PC-3 (cell line): ENCODE measurements around the gene TTC34. TPM values are rescaled to one million over a fixed set of nuclear protein-coding genes. Genes with fewer than 3 reads are reported as not detected.

Experiments
- ATAC-seq: fragments of 200-7000 bp; cut with Tn5 transposase; 2 replicates; pipeline ENCODE4 v1.9.1; 2020; ENCODE audit warnings: mild to moderate bottlenecking, moderate library complexity
- BruUV-seq: library from RNA; stranded (reverse); fragments of 400-500 nt; replicated peaks from 2 replicates; lab custom pipeline; 2021; lab: Mats Ljungman, UMichigan
- CTCF ChIA-PET: fragments of 300-600 bp; sonication (Branson Sonifier 250); formaldehyde crosslinking; loops from one replicate; lab custom pipeline; 2022; ENCODE audit warnings: antibody characterized with exemption; lab: Charles Lee
- POLR2A ChIA-PET: fragments of 300-600 bp; sonication (Branson Sonifier 250); formaldehyde crosslinking; loops from one replicate; lab custom pipeline; 2022; ENCODE audit warnings: antibody characterized with exemption; ENCODE audit not compliant: unreplicated experiment; lab: Charles Lee
- DNase-seq: peaks from one replicate; pipeline ENCODE4 v3.0.0-alpha.2; 2015
- H2AFZ ChIP-seq: fragments of 300-600 bp; sonication (generic); 2 replicates; pipeline ENCODE4 v1.6.0; 2016; ENCODE audit warnings: antibody characterized with exemption, low read length
- H3F3A ChIP-seq: fragments of 300-600 bp; sonication (generic); one replicate; pipeline ENCODE4 v1.6.0; 2017; ENCODE audit warnings: antibody characterized with exemption, low read length, control low read depth, mild to moderate bottlenecking; ENCODE audit not compliant: unreplicated experiment
- H3K27ac ChIP-seq: fragments of 300-600 bp; sonication (generic); 2 replicates; pipeline ENCODE4 v1.5.1; 2016; ENCODE audit warnings: mild to moderate bottlenecking, low read length
- H3K27me3 ChIP-seq: fragments of 300-600 bp; sonication (generic); 2 replicates; pipeline ENCODE4 v1.6.1; 2016; ENCODE audit warnings: low read length, mixed read lengths
- H3K36me3 ChIP-seq: fragments of 300-600 bp; sonication (generic); 2 replicates; pipeline ENCODE4 v1.6.1; 2016; ENCODE audit warnings: low read depth, mixed run types, low read length, mixed read lengths
- H3K4me1 ChIP-seq: fragments of 300-600 bp; sonication (generic); 2 replicates; pipeline ENCODE4 v1.5.1; 2016; ENCODE audit warnings: low read length; ENCODE audit not compliant: insufficient read depth
- H3K4me2 ChIP-seq: fragments of 300-600 bp; sonication (generic); 2 replicates; pipeline ENCODE4 v1.6.0; 2016; ENCODE audit warnings: low read length
- H3K4me3 ChIP-seq: fragments of 300-600 bp; sonication (generic); 2 replicates; pipeline ENCODE4 v1.5.1; 2016; ENCODE audit warnings: mild to moderate bottlenecking, low read length, mixed read lengths
- H3K79me2 ChIP-seq: fragments of 300-600 bp; sonication (generic); 2 replicates; pipeline ENCODE4 v1.6.1; 2017; ENCODE audit warnings: low read length, mixed read lengths
- H3K9ac ChIP-seq: fragments of 300-600 bp; sonication (generic); 2 replicates; pipeline ENCODE4 v1.6.0; 2016; ENCODE audit warnings: mild to moderate bottlenecking, low read length
- H3K9me2 ChIP-seq: fragments of 300-600 bp; sonication (generic); replicated peaks from 2 replicates; pipeline ENCODE4 v1.6.1; 2016; ENCODE audit warnings: mixed run types, low read length, mixed read lengths
- H3K9me3 ChIP-seq: fragments of 300-600 bp; sonication (generic); 2 replicates; pipeline ENCODE4 v1.6.1; 2016; ENCODE audit warnings: low read length, mixed read lengths
- H4K20me1 ChIP-seq: fragments of 300-600 bp; sonication (generic); 2 replicates; pipeline ENCODE4 v1.6.1; 2016; ENCODE audit warnings: low read length, mixed read lengths
- EZH2 ChIP-seq: fragments of 300-600 bp; sonication (generic); IDR thresholded peaks from one replicate; pipeline ENCODE4 v1.6.1; 2017; ENCODE audit warnings: antibody characterized with exemption, mild to moderate bottlenecking, low read length; ENCODE audit not compliant: unreplicated experiment
- EZH2phosphoT487 ChIP-seq: fragments of 300-600 bp; sonication (generic); IDR thresholded peaks from 2 replicates; pipeline ENCODE4 v1.6.1; 2018; ENCODE audit warnings: mild to moderate bottlenecking, antibody characterized with exemption, low read length, borderline replicate concordance
- intact Hi-C: fragments of 100-400 bp; cut with micrococcal nuclease; formaldehyde crosslinking; loops from 2 replicates; pipeline ENCODE4 v1.9.0; 2023
- total RNA-seq: library from RNA; depleted of rRNA; stranded (reverse); fragments of >200 nt; gene quantifications from 2 replicates; pipeline ENCODE4 v1.2.3, GENCODE V29; 2014
- TF ChIP-seq, protein P1 (sequence below): fragments of 300-600 bp; sonication (generic); conservative IDR thresholded peaks from 2 replicates; pipeline ENCODE4 v1.5.1; 2017; ENCODE audit warnings: antibody characterized with exemption, low read depth, mild to moderate bottlenecking, low read length

TTC34 gene
- total RNA-seq, 1 experiment from 2014 or later, result 0.11 TPM

DNA sequence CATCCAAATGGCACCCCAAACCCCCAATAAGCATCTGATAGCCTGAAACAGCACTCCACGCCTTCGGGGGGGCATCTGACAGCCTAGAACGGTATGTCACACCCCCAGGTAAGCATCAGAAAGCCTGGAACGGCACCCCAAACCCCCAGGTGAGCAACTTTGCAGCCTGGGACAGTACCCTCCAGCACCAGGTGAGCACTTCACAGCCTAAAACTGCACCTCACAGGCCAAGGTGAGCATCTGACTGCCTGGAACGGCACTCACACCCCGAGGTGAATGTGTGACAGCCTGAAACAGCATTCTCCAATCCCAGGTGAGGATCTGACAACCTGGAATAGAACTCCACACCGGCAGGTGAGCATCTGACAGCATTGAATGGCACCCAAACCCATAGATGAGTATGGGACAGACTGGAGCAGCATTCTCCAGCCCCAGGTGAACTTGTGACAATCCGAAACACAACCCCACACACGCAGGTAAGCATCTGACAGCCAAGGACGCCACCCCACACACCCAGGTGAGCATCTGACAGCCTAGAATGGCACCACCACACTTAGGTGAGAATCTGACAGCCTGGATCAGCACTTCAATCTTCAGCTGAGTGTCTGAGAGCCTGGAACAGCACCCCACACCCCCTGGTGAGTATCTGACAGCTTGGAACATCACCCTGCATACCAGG, 150.4 kb downstream of the TTC34 start:
- TF ChIP-seq EZH2phosphoT487 (no peak), EZH2 (no peak)
- TF ChIP-seq, protein P1, sequence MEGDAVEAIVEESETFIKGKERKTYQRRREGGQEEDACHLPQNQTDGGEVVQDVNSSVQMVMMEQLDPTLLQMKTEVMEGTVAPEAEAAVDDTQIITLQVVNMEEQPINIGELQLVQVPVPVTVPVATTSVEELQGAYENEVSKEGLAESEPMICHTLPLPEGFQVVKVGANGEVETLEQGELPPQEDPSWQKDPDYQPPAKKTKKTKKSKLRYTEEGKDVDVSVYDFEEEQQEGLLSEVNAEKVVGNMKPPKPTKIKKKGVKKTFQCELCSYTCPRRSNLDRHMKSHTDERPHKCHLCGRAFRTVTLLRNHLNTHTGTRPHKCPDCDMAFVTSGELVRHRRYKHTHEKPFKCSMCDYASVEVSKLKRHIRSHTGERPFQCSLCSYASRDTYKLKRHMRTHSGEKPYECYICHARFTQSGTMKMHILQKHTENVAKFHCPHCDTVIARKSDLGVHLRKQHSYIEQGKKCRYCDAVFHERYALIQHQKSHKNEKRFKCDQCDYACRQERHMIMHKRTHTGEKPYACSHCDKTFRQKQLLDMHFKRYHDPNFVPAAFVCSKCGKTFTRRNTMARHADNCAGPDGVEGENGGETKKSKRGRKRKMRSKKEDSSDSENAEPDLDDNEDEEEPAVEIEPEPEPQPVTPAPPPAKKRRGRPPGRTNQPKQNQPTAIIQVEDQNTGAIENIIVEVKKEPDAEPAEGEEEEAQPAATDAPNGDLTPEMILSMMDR, result no peak
- ATAC-seq (no peak), DNase-seq (no peak)
- ChIA-PET POLR2A (no interaction called here), CTCF (no interaction called here)
- Histone ChIP-seq H3K9ac (no peak overlapping the region), H3K4me2 (no peak overlapping the region), H4K20me1 (no peaks in the 10 kb centered on the region), H3K79me2 (no peaks in the 10 kb centered on the region), H2AFZ (no peak overlapping the region), H3K36me3 (no peaks in the 10 kb centered on the region), H3K27me3 (peaks cover 93% of the 10 kb centered on the region), H3K9me2 (no peaks in the 10 kb centered on the region), H3K9me3 (peaks cover 17% of the 10 kb centered on the region), H3F3A (no peaks in the 10 kb centered on the region), H3K27ac (no peak overlapping the region), H3K4me3 (no peak overlapping the region), H3K4me1 (no peaks in the 10 kb centered on the region)
- no TSS peak for BruUV-seq
- intact Hi-C loops, result no loop called here

DNA sequence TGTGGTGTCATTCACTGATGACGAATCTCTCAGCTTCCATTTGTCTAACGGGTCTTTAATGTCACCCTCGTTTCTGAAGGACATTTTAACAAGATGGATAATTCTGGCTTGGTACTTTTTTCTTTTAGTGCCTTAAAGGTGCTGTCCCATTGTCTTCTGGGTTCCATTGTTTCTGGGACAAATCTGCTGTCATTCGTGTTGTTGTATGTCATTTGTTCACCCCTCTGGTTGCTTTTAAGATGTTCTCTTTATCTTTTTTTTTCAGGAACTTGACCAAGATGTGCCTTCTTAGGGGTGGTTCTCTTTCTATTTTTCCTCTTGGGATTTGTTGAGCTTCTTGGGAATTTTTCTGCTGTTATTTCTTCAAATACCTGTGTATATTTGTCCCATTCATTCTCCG, 154.7 kb downstream of the TTC34 start:
- H3F3A ChIP-seq, result no peaks in the 10 kb centered on the region
- H3K9me3 ChIP-seq, result peaks cover 17% of the 10 kb centered on the region
- no peak overlapping the region for H3K27ac ChIP-seq
- peaks cover 7% of the 10 kb centered on the region for H3K4me1 ChIP-seq
- no peaks in the 10 kb centered on the region for H3K36me3 ChIP-seq
- peaks cover 53% of the 10 kb centered on the region for H3K27me3 ChIP-seq
- ATAC-seq (no peak), DNase-seq (no peak)
- BruUV-seq, result no TSS peak
- POLR2A ChIA-PET, result no interaction called here
- intact Hi-C loops, result loop anchor here (10.0 kb wide), 1 partner anchor 232 kb away; the partner anchor contains the start of gene PEX10
- H4K20me1 ChIP-seq, result no peaks in the 10 kb centered on the region
- no peak overlapping the region for H3K4me3 ChIP-seq
- H2AFZ ChIP-seq, result no peak overlapping the region
- CTCF ChIA-PET, result interaction anchor here (0.6 kb wide), 1 partner anchor 61 kb away, joined by 3 read pairs; no protein-coding TSS in a partner anchor
- H3K79me2 ChIP-seq, result peaks cover 10% of the 10 kb centered on the region
- no peak for TF ChIP-seq EZH2phosphoT487
- TF ChIP-seq, protein P1, result no peak
- TF ChIP-seq EZH2, result no peak
- H3K4me2 ChIP-seq, result no peak overlapping the region
- H3K9me2 ChIP-seq, result no peaks in the 10 kb centered on the region
- H3K9ac ChIP-seq, result no peak overlapping the region

GRCh38 chr1:2645776-2646175, 155.7 kb downstream of the TTC34 start:
- H3K27me3 ChIP-seq, result peaks cover 43% of the 10 kb centered on the region
- ChIA-PET POLR2A (no interaction called here), CTCF (no interaction called here)
- H3K9ac ChIP-seq, result no peak overlapping the region
- no peaks in the 10 kb centered on the region for H3F3A ChIP-seq
- H3K4me2 ChIP-seq, result no peak overlapping the region
- H3K9me3 ChIP-seq, result peaks cover 17% of the 10 kb centered on the region
- H3K27ac ChIP-seq, result no peak overlapping the region
- TF ChIP-seq EZH2phosphoT487 (no peak), EZH2 (no peak)
- TF ChIP-seq, protein P1, result no peak
- no peaks in the 10 kb centered on the region for H3K36me3 ChIP-seq
- DNase-seq (no peak), ATAC-seq (no peak)
- no peaks in the 10 kb centered on the region for H4K20me1 ChIP-seq
- BruUV-seq, result no TSS peak
- peaks cover 8% of the 10 kb centered on the region for H3K4me1 ChIP-seq
- H3K79me2 ChIP-seq, result peaks cover 11% of the 10 kb centered on the region
- no peak overlapping the region for H2AFZ ChIP-seq
- intact Hi-C loops, result loop anchor here (10.0 kb wide), 1 partner anchor 231 kb away; the partner anchor contains the start of gene PEX10
- H3K9me2 ChIP-seq, result no peaks in the 10 kb centered on the region
- H3K4me3 ChIP-seq, result no peak overlapping the region
